ENCODE measurements around the gene DIS3L2.
A peak's percentile ranks its signal among the peaks of the same experiment; 100 is the strongest.

DIS3L2 gene

DNA sequence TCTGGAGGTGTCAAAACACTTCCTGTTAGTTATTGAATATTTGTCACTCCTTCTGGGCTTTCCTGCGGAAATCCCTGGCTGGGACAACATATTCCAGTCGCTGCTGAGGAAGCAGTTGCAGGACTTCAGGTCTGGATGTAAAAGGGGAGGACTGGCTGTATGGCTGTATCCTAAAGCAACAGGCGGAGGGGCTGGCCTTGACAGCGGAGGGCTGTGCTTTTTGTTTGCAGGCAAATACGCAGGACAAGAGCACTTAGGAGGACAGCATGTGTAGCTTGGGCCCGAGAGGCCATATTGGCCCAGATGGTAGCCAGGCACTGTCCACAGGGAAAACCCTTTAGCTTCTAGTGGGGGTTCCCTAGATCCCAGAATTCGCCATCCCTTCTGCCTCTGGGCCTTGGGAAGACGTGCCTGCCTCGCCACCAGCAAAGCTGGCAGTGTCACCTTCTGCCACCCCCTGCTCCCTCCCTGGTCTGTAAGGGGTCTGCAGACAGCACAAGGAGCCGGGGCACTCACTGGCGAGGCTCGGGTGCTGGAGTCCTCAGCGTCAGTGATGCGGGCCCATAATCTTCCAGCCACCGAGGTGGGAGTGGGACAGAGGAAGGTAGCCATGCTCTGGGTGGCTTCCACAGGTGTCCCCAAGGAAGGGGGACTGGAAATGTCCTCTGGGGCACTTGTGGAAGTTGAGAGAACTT lies 42.0 kb upstream of the DIS3L2 start:
- DNase-seq (ENCODE audit: low spot score) = peak; percentile 41
- H3K27me3 ChIP-seq (ENCODE audit: insufficient read depth, poor library complexity, severe bottlenecking) = peaks cover 26% of the 10 kb centered on the region
- ATAC-seq (ENCODE audit: low read depth) = no peak

DNA sequence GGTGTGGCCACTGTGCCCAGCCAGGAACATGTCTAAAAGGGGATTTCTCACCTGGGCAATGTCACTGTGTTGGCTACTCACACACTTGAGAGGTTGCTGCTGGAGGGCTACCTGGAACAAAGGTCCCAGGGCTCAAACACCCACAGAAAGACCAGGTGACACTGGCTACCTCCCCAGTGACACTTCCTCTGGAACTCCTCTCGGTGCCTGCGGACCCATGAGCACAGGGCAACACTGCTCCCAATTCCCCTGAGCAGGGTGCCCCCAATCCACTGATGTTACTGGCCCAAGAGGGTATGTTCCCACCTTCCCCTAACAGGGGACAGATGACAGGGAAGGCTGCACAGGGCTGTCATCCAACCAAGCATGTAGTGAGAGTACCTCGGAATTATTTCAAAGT lies 41.1 kb upstream of the DIS3L2 start:
- no peaks in the 10 kb centered on the region for H3K9me3 ChIP-seq (ENCODE audit: severe bottlenecking)
- no peaks in the 10 kb centered on the region for H3K36me3 ChIP-seq (ENCODE audit: low read depth)
- TF ChIP-seq, protein P1, sequence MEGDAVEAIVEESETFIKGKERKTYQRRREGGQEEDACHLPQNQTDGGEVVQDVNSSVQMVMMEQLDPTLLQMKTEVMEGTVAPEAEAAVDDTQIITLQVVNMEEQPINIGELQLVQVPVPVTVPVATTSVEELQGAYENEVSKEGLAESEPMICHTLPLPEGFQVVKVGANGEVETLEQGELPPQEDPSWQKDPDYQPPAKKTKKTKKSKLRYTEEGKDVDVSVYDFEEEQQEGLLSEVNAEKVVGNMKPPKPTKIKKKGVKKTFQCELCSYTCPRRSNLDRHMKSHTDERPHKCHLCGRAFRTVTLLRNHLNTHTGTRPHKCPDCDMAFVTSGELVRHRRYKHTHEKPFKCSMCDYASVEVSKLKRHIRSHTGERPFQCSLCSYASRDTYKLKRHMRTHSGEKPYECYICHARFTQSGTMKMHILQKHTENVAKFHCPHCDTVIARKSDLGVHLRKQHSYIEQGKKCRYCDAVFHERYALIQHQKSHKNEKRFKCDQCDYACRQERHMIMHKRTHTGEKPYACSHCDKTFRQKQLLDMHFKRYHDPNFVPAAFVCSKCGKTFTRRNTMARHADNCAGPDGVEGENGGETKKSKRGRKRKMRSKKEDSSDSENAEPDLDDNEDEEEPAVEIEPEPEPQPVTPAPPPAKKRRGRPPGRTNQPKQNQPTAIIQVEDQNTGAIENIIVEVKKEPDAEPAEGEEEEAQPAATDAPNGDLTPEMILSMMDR (IDR thresholded peaks at IDR 0.05; ENCODE audit: poor library complexity, severe bottlenecking) = no peak
- DNase-seq (ENCODE audit: low spot score) (peak; percentile 17), ATAC-seq (ENCODE audit: low read depth) (no peak)
- no peak overlapping the region for H3K4me3 ChIP-seq (ENCODE audit: severe bottlenecking)
- no peak overlapping the region for H3K27ac ChIP-seq (ENCODE audit: poor library complexity, severe bottlenecking)
- H3K27me3 ChIP-seq (ENCODE audit: insufficient read depth, poor library complexity, severe bottlenecking) = peaks cover 35% of the 10 kb centered on the region
- H3K4me1 ChIP-seq (ENCODE audit: insufficient read depth, poor library complexity, severe bottlenecking) = no peaks in the 10 kb centered on the region

More for the DNA sequence above, 42.0 kb upstream of the DIS3L2 start:
- Histone ChIP-seq H3K27ac (ENCODE audit: poor library complexity, severe bottlenecking) (no peak overlapping the region), H3K4me1 (ENCODE audit: insufficient read depth, poor library complexity, severe bottlenecking) (no peaks in the 10 kb centered on the region), H3K4me3 (ENCODE audit: severe bottlenecking) (no peak overlapping the region), H3K9me3 (ENCODE audit: severe bottlenecking) (no peaks in the 10 kb centered on the region), H3K36me3 (ENCODE audit: low read depth) (no peaks in the 10 kb centered on the region)
- TF ChIP-seq, protein P1 (IDR thresholded peaks at IDR 0.05; ENCODE audit: poor library complexity, severe bottlenecking) = no peak

DNA sequence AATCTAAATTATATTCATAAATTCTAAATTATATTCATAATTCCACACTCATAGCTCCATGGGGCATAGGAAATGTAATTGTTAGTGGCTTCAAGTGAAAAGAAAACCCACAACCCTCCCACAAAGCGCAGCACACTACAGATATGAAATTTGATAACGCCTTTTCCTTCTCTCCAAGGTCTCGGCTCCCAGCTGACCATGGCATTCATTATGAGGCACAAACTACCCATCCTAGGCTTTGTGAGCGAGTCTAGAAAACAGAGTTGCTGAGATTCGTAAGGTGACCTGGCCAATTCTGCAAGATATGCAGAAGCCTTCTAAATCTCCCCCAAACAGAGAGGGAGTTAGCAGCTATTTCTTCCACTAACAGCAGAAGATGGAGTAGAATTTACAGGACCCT lies 40.7 kb upstream of the DIS3L2 start:
- Histone ChIP-seq H3K9me3 (ENCODE audit: severe bottlenecking) (no peaks in the 10 kb centered on the region), H3K4me3 (ENCODE audit: severe bottlenecking) (no peak overlapping the region), H3K27me3 (ENCODE audit: insufficient read depth, poor library complexity, severe bottlenecking) (peaks cover 39% of the 10 kb centered on the region), H3K4me1 (ENCODE audit: insufficient read depth, poor library complexity, severe bottlenecking) (no peaks in the 10 kb centered on the region), H3K27ac (ENCODE audit: poor library complexity, severe bottlenecking) (no peak overlapping the region), H3K36me3 (ENCODE audit: low read depth) (no peaks in the 10 kb centered on the region)
- no peak for ATAC-seq (ENCODE audit: low read depth)
- TF ChIP-seq, protein P1 (IDR thresholded peaks at IDR 0.05; ENCODE audit: poor library complexity, severe bottlenecking) = no peak
- DNase-seq (ENCODE audit: low spot score) = peak; percentile 4

DNA sequence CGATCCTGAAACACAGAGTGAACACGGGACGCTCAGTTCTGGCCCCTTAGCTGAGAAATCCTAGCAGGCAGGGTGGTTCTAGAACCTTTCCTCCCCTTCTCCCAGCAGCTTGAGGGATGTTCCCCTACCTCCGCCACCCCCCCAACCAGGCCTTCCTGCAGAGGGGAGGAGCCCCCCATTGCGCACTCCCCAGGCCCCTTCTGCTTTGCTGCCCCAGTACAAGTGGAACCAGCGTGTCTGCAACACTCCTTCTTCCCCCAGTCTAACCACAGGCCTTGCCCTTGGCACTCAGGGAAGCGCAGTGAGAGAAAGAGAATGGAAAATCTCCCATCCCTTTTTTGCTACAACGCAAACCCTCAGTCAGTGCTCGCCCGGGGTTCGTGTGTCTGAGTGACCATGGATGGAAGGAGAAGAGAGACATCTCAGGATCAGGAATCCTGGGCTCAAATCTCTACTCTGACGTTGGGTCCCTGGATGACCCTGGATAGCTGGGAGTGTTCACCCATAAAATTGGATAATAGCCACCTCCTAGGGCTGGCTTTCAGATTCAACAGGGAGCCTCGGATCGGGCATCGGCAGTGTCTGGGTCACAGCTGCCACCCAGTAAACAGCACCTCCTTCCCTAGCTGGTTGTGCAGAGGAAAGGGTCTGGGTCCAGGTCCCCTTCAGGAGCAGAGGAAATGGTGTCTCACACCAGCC lies 39.1 kb upstream of the DIS3L2 start:
- H3K36me3 ChIP-seq (ENCODE audit: low read depth) = no peaks in the 10 kb centered on the region
- DNase-seq (ENCODE audit: low spot score) (peak; percentile 17), ATAC-seq (ENCODE audit: low read depth) (no peak)
- peaks cover 56% of the 10 kb centered on the region for H3K27me3 ChIP-seq (ENCODE audit: insufficient read depth, poor library complexity, severe bottlenecking)
- no peaks in the 10 kb centered on the region for H3K4me1 ChIP-seq (ENCODE audit: insufficient read depth, poor library complexity, severe bottlenecking)
- TF ChIP-seq, protein P1 (IDR thresholded peaks at IDR 0.05; ENCODE audit: poor library complexity, severe bottlenecking) = no peak
- no peak overlapping the region for H3K4me3 ChIP-seq (ENCODE audit: severe bottlenecking)
- no peaks in the 10 kb centered on the region for H3K9me3 ChIP-seq (ENCODE audit: severe bottlenecking)
- H3K27ac ChIP-seq (ENCODE audit: poor library complexity, severe bottlenecking) = no peak overlapping the region

DNA sequence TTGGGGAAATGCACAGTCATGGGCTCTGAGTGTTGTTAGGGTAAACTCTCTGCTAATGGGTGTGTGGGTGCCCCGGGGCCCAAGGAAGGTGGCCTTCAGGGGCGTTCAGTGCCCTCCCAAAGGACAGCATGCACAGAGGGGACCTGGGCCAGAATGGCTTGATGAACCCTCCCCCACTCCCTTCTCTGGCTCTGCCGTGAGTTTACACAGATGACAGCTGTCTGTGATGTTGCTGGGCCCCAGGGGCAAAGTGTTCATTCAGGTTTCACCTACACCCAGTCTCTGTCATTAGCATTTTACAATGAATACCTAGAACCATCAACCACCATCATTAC lies 38.5 kb upstream of the DIS3L2 start:
- Histone ChIP-seq H3K4me1 (ENCODE audit: insufficient read depth, poor library complexity, severe bottlenecking) (no peaks in the 10 kb centered on the region), H3K27me3 (ENCODE audit: insufficient read depth, poor library complexity, severe bottlenecking) (peaks cover 61% of the 10 kb centered on the region), H3K9me3 (ENCODE audit: severe bottlenecking) (no peaks in the 10 kb centered on the region), H3K4me3 (ENCODE audit: severe bottlenecking) (no peak overlapping the region), H3K36me3 (ENCODE audit: low read depth) (no peaks in the 10 kb centered on the region), H3K27ac (ENCODE audit: poor library complexity, severe bottlenecking) (no peak overlapping the region)
- ATAC-seq (ENCODE audit: low read depth) = no peak
- TF ChIP-seq, protein P1 (IDR thresholded peaks at IDR 0.05; ENCODE audit: poor library complexity, severe bottlenecking) = no peak
- DNase-seq (ENCODE audit: low spot score) = peak; percentile 44
